Activated CD4-positive, alpha-beta T cell treated with anti-CD3 and anti-CD28 coated beads, Interleukin-2, amount 50 U/mL, for 1 hour (primary cell): Measurements from ENCODE around the gene RALY.

Experiments used
- DNase-seq: peaks from one replicate; pipeline ENCODE4 v3.0.0-alpha.2; 2020

The RALY gene

GRCh38 chr20:33990075-33990474, 3.6 kb upstream of the RALY start:
- no peak for DNase-seq

- no peak for DNase-seq
Observed at GRCh38 chr20:33991502-33991901, 2.2 kb upstream of the RALY start.

GRCh38 chr20:33992145-33992922, 1.4 kb upstream of the RALY start:
- no peak for DNase-seq

- DNase-seq = peak; percentile 99
Observed at GRCh38 chr20:33992923-33993575, 662 bp upstream of the RALY start.

GRCh38 chr20:33994222-33994913, 657 bp downstream of the RALY start:
- peak; percentile 71 for DNase-seq

GRCh38 chr20:33995053-33995831, 1.5 kb downstream of the RALY start:
- no peak for DNase-seq

- DNase-seq = no peak
Observed at GRCh38 chr20:33999025-33999649, 5.4 kb downstream of the RALY start.

GRCh38 chr20:34001378-34001777, 7.7 kb downstream of the RALY start:
- DNase-seq = no peak

GRCh38 chr20:34004227-34004626, 10.5 kb downstream of the RALY start:
- DNase-seq = no peak

- DNase-seq = no peak
Observed at GRCh38 chr20:34004790-34005457, 11.2 kb downstream of the RALY start.

GRCh38 chr20:34006619-34007018, 12.9 kb downstream of the RALY start:
- no peak for DNase-seq

GRCh38 chr20:34008477-34008876, 14.8 kb downstream of the RALY start:
- no peak for DNase-seq

GRCh38 chr20:34010405-34010931, 16.8 kb downstream of the RALY start:
- DNase-seq = no peak

GRCh38 chr20:34011275-34011674, 17.6 kb downstream of the RALY start:
- no peak for DNase-seq

- no peak for DNase-seq
Observed at GRCh38 chr20:34012330-34012729, 18.6 kb downstream of the RALY start.

- DNase-seq = no peak
Observed at GRCh38 chr20:34012735-34013134, 19.0 kb downstream of the RALY start.

- no peak for DNase-seq
Observed at GRCh38 chr20:34013554-34013953, 19.8 kb downstream of the RALY start.

GRCh38 chr20:34014878-34015277, 21.2 kb downstream of the RALY start:
- DNase-seq = no peak

- DNase-seq = no peak
Observed at GRCh38 chr20:34015401-34016335, 22.0 kb downstream of the RALY start.

- no peak for DNase-seq
Observed at GRCh38 chr20:34016736-34017135, 23.0 kb downstream of the RALY start.

- DNase-seq = no peak
Observed at GRCh38 chr20:34017610-34018009, 23.9 kb downstream of the RALY start.
